B cell (primary cell): Measurements from ENCODE around the gene PRKAR2A.

Experiments
- CTCF ChIP-seq: fragments of 200-600 bp; IDR thresholded peaks from one replicate; pipeline ENCODE4 v1.8.0; 2022; ENCODE audit warnings: antibody characterized with exemption, mild to moderate bottlenecking
- EZH2 ChIP-seq: IDR thresholded peaks from 2 replicates; pipeline ENCODE4 v1.6.1; 2012; ENCODE audit warnings: borderline replicate concordance, low read depth, mild to moderate bottlenecking, moderate library complexity, low read length; ENCODE audit not compliant: insufficient read depth, poor library complexity, severe bottlenecking

- TF ChIP-seq CTCF (no peak), EZH2 (no peak)
Observed at GRCh38 chr3:48848816-48849515, 1.3 kb upstream of the PRKAR2A start.
